Measurements from ENCODE around the gene ITGBL1. TPM values are rescaled to one million over a fixed set of nuclear protein-coding genes. Genes with fewer than 3 reads are reported as not detected.

ITGBL1 gene
- total and polyA plus RNA-seq, 2 of the 13 experiments (the other 11 are each of a cell fraction or from before 2014, with no cell fraction given), result 0.02 TPM; not detected in 1

DNA sequence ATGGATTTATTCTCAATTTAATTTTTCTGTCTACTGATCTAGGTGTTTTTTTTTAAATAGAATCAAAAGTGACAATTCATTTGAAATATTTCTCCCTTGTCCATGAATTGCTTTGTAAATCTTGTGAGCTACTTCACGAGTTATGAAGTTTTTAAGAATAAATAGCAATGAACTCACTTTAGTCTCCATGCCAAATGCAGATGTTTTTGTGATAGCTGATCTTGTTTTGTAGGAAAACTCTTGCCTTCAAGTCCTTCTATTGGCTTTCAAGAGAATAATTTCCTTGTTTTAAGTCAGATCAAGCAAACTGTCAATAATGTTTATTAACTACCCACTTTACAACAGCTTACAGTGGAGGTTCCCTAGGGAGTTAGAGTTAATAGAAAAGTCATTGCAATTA, 99.8 kb downstream of the ITGBL1 start (continued):
- TF ChIP-seq, protein P1, sequence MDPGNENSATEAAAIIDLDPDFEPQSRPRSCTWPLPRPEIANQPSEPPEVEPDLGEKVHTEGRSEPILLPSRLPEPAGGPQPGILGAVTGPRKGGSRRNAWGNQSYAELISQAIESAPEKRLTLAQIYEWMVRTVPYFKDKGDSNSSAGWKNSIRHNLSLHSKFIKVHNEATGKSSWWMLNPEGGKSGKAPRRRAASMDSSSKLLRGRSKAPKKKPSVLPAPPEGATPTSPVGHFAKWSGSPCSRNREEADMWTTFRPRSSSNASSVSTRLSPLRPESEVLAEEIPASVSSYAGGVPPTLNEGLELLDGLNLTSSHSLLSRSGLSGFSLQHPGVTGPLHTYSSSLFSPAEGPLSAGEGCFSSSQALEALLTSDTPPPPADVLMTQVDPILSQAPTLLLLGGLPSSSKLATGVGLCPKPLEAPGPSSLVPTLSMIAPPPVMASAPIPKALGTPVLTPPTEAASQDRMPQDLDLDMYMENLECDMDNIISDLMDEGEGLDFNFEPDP (CRISPR knock-in tag; conservative IDR thresholded peaks at IDR 0.05), result no peak
- TF ChIP-seq PAWR (CRISPR knock-in tag; IDR thresholded peaks at IDR 0.05; ENCODE audit: borderline replicate concordance) (no peak), ELF4 (CRISPR knock-in tag; IDR thresholded peaks at IDR 0.05; ENCODE audit: borderline replicate concordance) (no peak), ZBTB3 (CRISPR knock-in tag; IDR thresholded peaks at IDR 0.05; ENCODE audit: borderline replicate concordance, low read depth) (no peak), CC2D1A (CRISPR knock-in tag; IDR thresholded peaks at IDR 0.05) (no peak), BRD4 (CRISPR knock-in tag; IDR thresholded peaks at IDR 0.05) (no peak), ZFP62 (CRISPR knock-in tag; IDR thresholded peaks at IDR 0.05) (no peak), ZNF605 (CRISPR knock-in tag; IDR thresholded peaks at IDR 0.05) (no peak), PITX1 (CRISPR knock-in tag; IDR thresholded peaks at IDR 0.05) (no peak), ZFP1 (CRISPR knock-in tag; IDR thresholded peaks at IDR 0.05) (no peak)
- TF ChIP-seq, protein P2, sequence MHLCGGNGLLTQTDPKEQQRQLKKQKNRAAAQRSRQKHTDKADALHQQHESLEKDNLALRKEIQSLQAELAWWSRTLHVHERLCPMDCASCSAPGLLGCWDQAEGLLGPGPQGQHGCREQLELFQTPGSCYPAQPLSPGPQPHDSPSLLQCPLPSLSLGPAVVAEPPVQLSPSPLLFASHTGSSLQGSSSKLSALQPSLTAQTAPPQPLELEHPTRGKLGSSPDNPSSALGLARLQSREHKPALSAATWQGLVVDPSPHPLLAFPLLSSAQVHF (CRISPR knock-in tag; IDR thresholded peaks at IDR 0.05), result no peak
- TF ChIP-seq, protein P3, sequence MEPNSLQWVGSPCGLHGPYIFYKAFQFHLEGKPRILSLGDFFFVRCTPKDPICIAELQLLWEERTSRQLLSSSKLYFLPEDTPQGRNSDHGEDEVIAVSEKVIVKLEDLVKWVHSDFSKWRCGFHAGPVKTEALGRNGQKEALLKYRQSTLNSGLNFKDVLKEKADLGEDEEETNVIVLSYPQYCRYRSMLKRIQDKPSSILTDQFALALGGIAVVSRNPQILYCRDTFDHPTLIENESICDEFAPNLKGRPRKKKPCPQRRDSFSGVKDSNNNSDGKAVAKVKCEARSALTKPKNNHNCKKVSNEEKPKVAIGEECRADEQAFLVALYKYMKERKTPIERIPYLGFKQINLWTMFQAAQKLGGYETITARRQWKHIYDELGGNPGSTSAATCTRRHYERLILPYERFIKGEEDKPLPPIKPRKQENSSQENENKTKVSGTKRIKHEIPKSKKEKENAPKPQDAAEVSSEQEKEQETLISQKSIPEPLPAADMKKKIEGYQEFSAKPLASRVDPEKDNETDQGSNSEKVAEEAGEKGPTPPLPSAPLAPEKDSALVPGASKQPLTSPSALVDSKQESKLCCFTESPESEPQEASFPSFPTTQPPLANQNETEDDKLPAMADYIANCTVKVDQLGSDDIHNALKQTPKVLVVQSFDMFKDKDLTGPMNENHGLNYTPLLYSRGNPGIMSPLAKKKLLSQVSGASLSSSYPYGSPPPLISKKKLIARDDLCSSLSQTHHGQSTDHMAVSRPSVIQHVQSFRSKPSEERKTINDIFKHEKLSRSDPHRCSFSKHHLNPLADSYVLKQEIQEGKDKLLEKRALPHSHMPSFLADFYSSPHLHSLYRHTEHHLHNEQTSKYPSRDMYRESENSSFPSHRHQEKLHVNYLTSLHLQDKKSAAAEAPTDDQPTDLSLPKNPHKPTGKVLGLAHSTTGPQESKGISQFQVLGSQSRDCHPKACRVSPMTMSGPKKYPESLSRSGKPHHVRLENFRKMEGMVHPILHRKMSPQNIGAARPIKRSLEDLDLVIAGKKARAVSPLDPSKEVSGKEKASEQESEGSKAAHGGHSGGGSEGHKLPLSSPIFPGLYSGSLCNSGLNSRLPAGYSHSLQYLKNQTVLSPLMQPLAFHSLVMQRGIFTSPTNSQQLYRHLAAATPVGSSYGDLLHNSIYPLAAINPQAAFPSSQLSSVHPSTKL (CRISPR knock-in tag; IDR thresholded peaks at IDR 0.05), result no peak
- TF ChIP-seq, protein P4, sequence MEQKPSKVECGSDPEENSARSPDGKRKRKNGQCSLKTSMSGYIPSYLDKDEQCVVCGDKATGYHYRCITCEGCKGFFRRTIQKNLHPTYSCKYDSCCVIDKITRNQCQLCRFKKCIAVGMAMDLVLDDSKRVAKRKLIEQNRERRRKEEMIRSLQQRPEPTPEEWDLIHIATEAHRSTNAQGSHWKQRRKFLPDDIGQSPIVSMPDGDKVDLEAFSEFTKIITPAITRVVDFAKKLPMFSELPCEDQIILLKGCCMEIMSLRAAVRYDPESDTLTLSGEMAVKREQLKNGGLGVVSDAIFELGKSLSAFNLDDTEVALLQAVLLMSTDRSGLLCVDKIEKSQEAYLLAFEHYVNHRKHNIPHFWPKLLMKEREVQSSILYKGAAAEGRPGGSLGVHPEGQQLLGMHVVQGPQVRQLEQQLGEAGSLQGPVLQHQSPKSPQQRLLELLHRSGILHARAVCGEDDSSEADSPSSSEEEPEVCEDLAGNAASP (CRISPR knock-in tag; IDR thresholded peaks at IDR 0.05; ENCODE audit: borderline replicate concordance), result no peak

Data from HepG2 (cell line).